GM23338 (cell line): ENCODE results near the gene OLR1. TPM values are rescaled to one million over a fixed set of nuclear protein-coding genes. Genes with fewer than 3 reads are reported as not detected.
A peak's percentile ranks its signal among the peaks of the same experiment; 100 is the strongest.

Source experiments
- ATAC-seq: fragments of 200-7000 bp; cut with Tn5 transposase; 3 replicates; pipeline ENCODE4 v1.9.1; 2020
- DNase-seq: peaks from one replicate; pipeline ENCODE4 v3.0.0-alpha.2; 2015; ENCODE audit warnings: low spot score
- H2AFZ ChIP-seq: fragments of 200-600 bp; sonication (generic); 2 replicates; pipeline ENCODE4 v1.8.0; 2016; ENCODE audit warnings: antibody characterized with exemption, mild to moderate bottlenecking, moderate library complexity
- H3F3A ChIP-seq: fragments of 200-600 bp; sonication (generic); replicated peaks from 2 replicates; pipeline ENCODE4 v1.8.0; 2017; ENCODE audit warnings: antibody characterized with exemption, mixed run types, low read depth
- H3K27ac ChIP-seq: fragments of 200-600 bp; sonication (generic); 2 replicates; pipeline ENCODE4 v1.6.1; 2016; ENCODE audit warnings: low read depth
- H3K27me3 ChIP-seq: fragments of 200-600 bp; sonication (generic); 2 replicates; pipeline ENCODE4 v1.8.0; 2016; ENCODE audit warnings: mild to moderate bottlenecking, mixed run types, moderate library complexity; ENCODE audit not compliant: insufficient read depth
- H3K36me3 ChIP-seq: fragments of 200-600 bp; sonication (generic); 2 replicates; pipeline ENCODE4 v1.8.0; 2016; ENCODE audit warnings: mild to moderate bottlenecking; ENCODE audit not compliant: insufficient read depth
- H3K4me1 ChIP-seq: fragments of 200-600 bp; sonication (generic); 2 replicates; pipeline ENCODE4 v1.8.0; 2016; ENCODE audit warnings: mild to moderate bottlenecking, moderate library complexity; ENCODE audit not compliant: insufficient read depth
- H3K4me2 ChIP-seq: fragments of 200-600 bp; sonication (generic); 2 replicates; pipeline ENCODE4 v1.7.1; 2017; ENCODE audit warnings: mixed run types
- H3K4me3 ChIP-seq: fragments of 200-600 bp; sonication (generic); 2 replicates; pipeline ENCODE4 v1.6.1; 2016; ENCODE audit warnings: mixed run types
- H3K79me2 ChIP-seq: fragments of 200-600 bp; sonication (generic); replicated peaks from 2 replicates; pipeline ENCODE4 v1.8.0; 2017; ENCODE audit warnings: mild to moderate bottlenecking; ENCODE audit not compliant: insufficient read depth
- H3K9me2 ChIP-seq: fragments of 200-600 bp; sonication (generic); 2 replicates; pipeline ENCODE4 v1.8.0; 2017; ENCODE audit not compliant: insufficient read depth
- H4K20me1 ChIP-seq: fragments of 200-600 bp; sonication (generic); replicated peaks from 2 replicates; pipeline ENCODE4 v1.8.0; 2017; ENCODE audit warnings: mild to moderate bottlenecking; ENCODE audit not compliant: insufficient read depth
- H3K27ac Mint-ChIP-seq: 2 replicates; pipeline ENCODE4 v1.8.0; 2020; ENCODE audit warnings: inconsistent platforms, mild to moderate bottlenecking, moderate library complexity, mixed read lengths
- H3K27me3 Mint-ChIP-seq: 3 replicates; pipeline ENCODE4 v1.8.0; 2022; ENCODE audit warnings: low read depth, mild to moderate bottlenecking, moderate library complexity, mixed read lengths, inconsistent platforms; ENCODE audit not compliant: insufficient read depth, poor library complexity
- H3K36me3 Mint-ChIP-seq: 3 replicates; pipeline ENCODE4 v1.8.0; 2021; ENCODE audit warnings: low read depth, mild to moderate bottlenecking, inconsistent platforms, moderate library complexity, mixed read lengths
- H3K4me1 Mint-ChIP-seq: 3 replicates; pipeline ENCODE4 v1.8.0; 2020; ENCODE audit warnings: mild to moderate bottlenecking, inconsistent platforms, mixed read lengths
- H3K4me3 Mint-ChIP-seq: 3 replicates; pipeline ENCODE4 v1.8.0; 2021; ENCODE audit warnings: moderate library complexity, mild to moderate bottlenecking, inconsistent platforms, mixed read lengths
- H3K9me3 Mint-ChIP-seq: 3 replicates; pipeline ENCODE4 v1.8.0; 2020; ENCODE audit warnings: moderate library complexity, mild to moderate bottlenecking, inconsistent platforms, mixed read lengths
- CREB1 ChIP-seq: fragments of 250-450 bp; sonication (Bioruptor Pico); IDR thresholded peaks from 2 replicates; pipeline ENCODE4 v1.5.0; 2020; ENCODE audit warnings: low read depth, mild to moderate bottlenecking, moderate library complexity
- CTCF ChIP-seq, 2 experiments: fragments of 200-600 bp in 1 of 2; sonication (generic) in 1 of 2; conservative IDR thresholded peaks; 2 replicates each; pipeline versions ENCODE4 v1.5.1 to v1.6.1; 2016 to 2017; ENCODE audit warnings: antibody characterized with exemption in 2 of 2, low read depth in 2 of 2, mild to moderate bottlenecking in 2 of 2, moderate library complexity in 1 of 2
- EZH2 ChIP-seq: fragments of 200-600 bp; sonication (generic); IDR thresholded peaks from one replicate; pipeline ENCODE4 v1.8.0; 2017; ENCODE audit warnings: antibody characterized with exemption, mild to moderate bottlenecking, low read depth; ENCODE audit not compliant: unreplicated experiment
- EZH2phosphoT487 ChIP-seq: fragments of 200-600 bp; sonication (generic); IDR thresholded peaks from one replicate; pipeline ENCODE4 v1.8.1; 2018; ENCODE audit warnings: antibody characterized with exemption; ENCODE audit not compliant: unreplicated experiment
- POLR2AphosphoS5 ChIP-seq: IDR thresholded peaks from 2 replicates; pipeline ENCODE4 v1.6.1; 2016; ENCODE audit warnings: antibody characterized with exemption, low read depth
- REST ChIP-seq: IDR thresholded peaks from one replicate; pipeline ENCODE4 v1.6.1; 2018; ENCODE audit warnings: antibody characterized with exemption; ENCODE audit not compliant: unreplicated experiment
- ZNF114 ChIP-seq: fragments of 250-450 bp; sonication (Bioruptor Pico); IDR thresholded peaks from 2 replicates; pipeline ENCODE4 v1.5.0; 2020; ENCODE audit warnings: mild to moderate bottlenecking, moderate library complexity
- ZNF331 ChIP-seq: fragments of 250-450 bp; sonication (Bioruptor Pico); IDR thresholded peaks from 2 replicates; pipeline ENCODE4 v1.5.0; 2020; ENCODE audit warnings: low read depth, mild to moderate bottlenecking, moderate library complexity
- ZNF462 ChIP-seq: fragments of 250-450 bp; sonication (Bioruptor Pico); IDR thresholded peaks from 2 replicates; pipeline ENCODE4 v1.5.0; 2020; ENCODE audit warnings: mild to moderate bottlenecking, moderate library complexity
- polyA plus RNA-seq: library from polyadenylated mRNA; unstranded; fragments of >200 nt; fragmentation: Nextera tagmentation; extraction: Ambion mirVana; gene quantifications from 2 replicates; pipeline ENCODE4 v1.2.1, GENCODE V29; 2016
- total RNA-seq: library from RNA; depleted of rRNA; stranded (reverse); fragments of >200 nt; shearing (Covaris generic); gene quantifications from 2 replicates; pipeline ENCODE4 v1.2.3, GENCODE V29; 2014

The OLR1 gene
- total and polyA plus RNA-seq, 2 experiments from 2014 or later, result not detected

- Histone ChIP-seq H3K27ac (peak overlapping the region; percentile 90), H3K36me3 (no peaks in the 10 kb centered on the region), H2AFZ (peak overlapping the region; percentile 90), H3K4me3 (peak overlapping the region; percentile 70), H4K20me1 (no peaks in the 10 kb centered on the region), H3K79me2 (no peaks in the 10 kb centered on the region), H3K4me1 (peaks cover 10% of the 10 kb centered on the region; the same call in 1 of the 2 replicates), H3F3A (no peaks in the 10 kb centered on the region), H3K4me2 (peak overlapping the region; percentile 94), H3K27me3 (no peaks in the 10 kb centered on the region), H3K9me2 (no peaks in the 10 kb centered on the region)
- Mint-ChIP-seq H3K4me3 (peak overlapping the region; percentile 85), H3K36me3 (no peaks in the 10 kb centered on the region), H3K4me1 (peaks cover 6% of the 10 kb centered on the region; the same call in 1 of the 3 replicates), H3K9me3 (no peaks in the 10 kb centered on the region), H3K27ac (peak overlapping the region; percentile 87), H3K27me3 (no peaks in the 10 kb centered on the region)
- peak; percentile 17 for TF ChIP-seq EZH2
- TF ChIP-seq ZNF462 (CRISPR knock-in tag), result no peak
- no peak for TF ChIP-seq REST
- peak; percentile 73 to 81 for TF ChIP-seq CTCF (conservative IDR thresholded peaks at IDR 0.05; ENCODE audit: low read depth in 2 of 2)
- no peak; the same call in 1 of the 2 replicates for TF ChIP-seq POLR2AphosphoS5
- TF ChIP-seq ZNF331, result no peak
- TF ChIP-seq CREB1, result peak; percentile 61
- TF ChIP-seq EZH2phosphoT487, result no peak
- no peak for TF ChIP-seq ZNF114 (CRISPR knock-in tag)
- ATAC-seq (peak; percentile 93), DNase-seq (peak; percentile 86)
These were observed 18.4 kb downstream of the OLR1 start for GRCh38 chr12:10153271-10154144.
